Subcutaneous adipose tissue (tissue), 4 donors: ENCODE data around the gene CD209. TPM values are rescaled to one million over a fixed set of nuclear protein-coding genes. Genes with fewer than 3 reads are reported as not detected.

ENCODE experiments used
- CTCF ChIP-seq: fragments of 450-650 bp; IDR thresholded peaks from one replicate; pipeline ENCODE4 v1.5.1; 2016; ENCODE audit warnings: low read depth, mild to moderate bottlenecking, control low read depth, antibody characterized with exemption, moderate library complexity
- total RNA-seq, 4 donors: library from RNA; depleted of rRNA; stranded (reverse); fragments of >200 nt; gene quantifications; one replicate each; pipeline ENCODE4 v1.1.0, GENCODE V29; 2016

Gene CD209
- total RNA-seq, 4 donors from 2014 or later = 17.5 to 24.8 (median 21.8) TPM

- no peak for TF ChIP-seq CTCF
These were observed 37.3 kb downstream of the CD209 start for GRCh38 chr19:7709932-7710460.

- TF ChIP-seq CTCF = no peak
These were observed 40.3 kb downstream of the CD209 start for GRCh38 chr19:7706955-7707456.

GRCh38 chr19:7706188-7706954 is 41.0 kb downstream of the CD209 start:
- no peak for TF ChIP-seq CTCF

DNA sequence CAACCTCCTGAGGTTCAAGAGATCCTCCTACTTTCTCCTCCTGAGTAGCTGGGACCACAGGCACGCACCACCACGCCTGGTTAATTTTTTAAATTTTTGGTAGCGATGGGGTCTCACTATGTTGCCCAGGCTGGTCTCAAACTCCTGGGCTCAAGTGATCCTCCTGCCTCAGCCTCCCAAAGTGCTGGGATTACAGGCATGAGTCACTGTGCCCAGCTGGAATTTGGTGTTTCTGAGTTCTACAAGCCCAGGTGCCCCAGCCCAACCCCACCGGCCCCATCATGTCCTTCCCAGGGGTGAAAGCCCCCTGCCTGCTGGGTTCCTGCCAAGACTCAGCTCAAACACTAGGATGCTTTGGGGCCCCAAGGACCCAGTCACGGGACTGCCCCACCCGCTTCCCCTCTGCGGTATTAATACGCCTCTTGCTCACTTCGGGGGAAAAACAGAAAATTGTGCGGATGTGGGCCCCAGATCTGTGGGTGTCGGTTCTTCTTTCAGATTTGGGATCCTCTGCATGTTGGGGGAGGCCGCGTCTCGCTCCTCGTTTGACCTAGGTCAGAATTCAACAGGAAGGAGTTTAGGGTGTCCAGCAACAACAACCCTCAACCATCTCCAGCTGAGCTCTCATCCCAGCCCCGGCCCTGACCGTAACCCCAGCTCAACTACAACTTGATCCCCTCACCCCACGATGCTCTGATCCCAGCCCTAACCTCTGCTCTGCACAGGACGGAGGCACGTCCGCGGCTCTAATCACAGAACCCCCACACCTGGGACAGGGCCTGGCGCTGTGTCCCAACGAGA is 41.7 kb downstream of the CD209 start:
- TF ChIP-seq CTCF = no peak

GRCh38 chr19:7704280-7705060 is 42.9 kb downstream of the CD209 start:
- TF ChIP-seq CTCF = no peak

GRCh38 chr19:7703332-7703731 is 44.0 kb downstream of the CD209 start:
- no peak for TF ChIP-seq CTCF
